IMR-90 (cell line): ENCODE results near the gene ZNRF3. TPM values are rescaled to one million over a fixed set of nuclear protein-coding genes. Genes with fewer than 3 reads are reported as not detected.

ENCODE experiments used
- ATAC-seq: fragments of 200-7000 bp; cut with Tn5 transposase; 2 replicates; pipeline ENCODE4 v1.9.1; 2020; ENCODE audit warnings: low read depth, mild to moderate bottlenecking, moderate library complexity
- BruUV-seq: library from RNA; stranded (reverse); fragments of 400-500 nt; replicated peaks from 2 replicates; lab custom pipeline; 2021; lab: Mats Ljungman, UMichigan
- CTCF ChIA-PET: fragments of 300-600 bp; formaldehyde crosslinking; extraction: SDS; loops from one replicate; lab custom pipeline; 2021; ENCODE audit warnings: antibody characterized with exemption; lab: Yijun Ruan, JAX
- POLR2A ChIA-PET: fragments of 300-600 bp; sonication (Branson Sonifier 250); formaldehyde crosslinking; loops from one replicate; lab custom pipeline; 2022; ENCODE audit warnings: antibody characterized with exemption; ENCODE audit not compliant: unreplicated experiment; lab: Charles Lee
- DNase-seq: peaks from one replicate; pipeline ENCODE4 v3.0.0; 2013
- H2AFZ ChIP-seq: replicated peaks from 2 replicates; pipeline ENCODE3; 2013; ENCODE audit warnings: low read length, mild to moderate bottlenecking; ENCODE audit not compliant: poor library complexity
- H2AK5ac ChIP-seq: 2 replicates; pipeline ENCODE4 v1.6.1; 2013; ENCODE audit warnings: low read depth, low read length, inconsistent platforms
- H2AK9ac ChIP-seq: replicated peaks from 2 replicates; pipeline ENCODE3; 2013; ENCODE audit warnings: mild to moderate bottlenecking, low read depth, low read length, moderate library complexity; ENCODE audit not compliant: poor library complexity
- H2BK120ac ChIP-seq: 2 replicates; pipeline ENCODE4 v1.6.1; 2013; ENCODE audit warnings: low read depth, low read length, inconsistent platforms
- H2BK15ac ChIP-seq: 3 replicates; pipeline ENCODE4 v1.6.1; 2013; ENCODE audit warnings: low read depth, low read length, inconsistent platforms
- H2BK20ac ChIP-seq: 2 replicates; pipeline ENCODE4 v1.6.1; 2013; ENCODE audit warnings: low read depth, mild to moderate bottlenecking, inconsistent platforms, low read length, moderate library complexity
- H2BK5ac ChIP-seq: 2 replicates; pipeline ENCODE4 v1.6.1; 2013; ENCODE audit warnings: mild to moderate bottlenecking, low read depth, low read length, inconsistent platforms; ENCODE audit not compliant: poor library complexity, severe bottlenecking
- H3K14ac ChIP-seq: replicated peaks from 2 replicates; pipeline ENCODE4 v1.6.1; 2013; ENCODE audit warnings: low read depth, low read length, inconsistent platforms
- H3K18ac ChIP-seq: 2 replicates; pipeline ENCODE4 v1.6.1; 2013; ENCODE audit warnings: low read depth, low read length, control low read depth
- H3K23ac ChIP-seq: 2 replicates; pipeline ENCODE4 v1.6.1; 2013; ENCODE audit warnings: low read depth, low read length, inconsistent platforms
- H3K27ac ChIP-seq: 2 replicates; pipeline ENCODE4 v1.5.1; 2013; ENCODE audit warnings: mild to moderate bottlenecking, control low read depth, low read length; ENCODE audit not compliant: insufficient read depth
- H3K27me3 ChIP-seq: 2 replicates; pipeline ENCODE4 v1.6.1; 2013; ENCODE audit warnings: low read length; ENCODE audit not compliant: control insufficient read depth, insufficient read depth
- H3K36me3 ChIP-seq: 2 replicates; pipeline ENCODE4 v1.6.1; 2013; ENCODE audit warnings: low read length, mixed read lengths; ENCODE audit not compliant: control insufficient read depth, insufficient read depth
- H3K4ac ChIP-seq: 2 replicates; pipeline ENCODE4 v1.6.1; 2013; ENCODE audit warnings: low read depth, low read length, inconsistent platforms
- H3K4me1 ChIP-seq: 2 replicates; pipeline ENCODE4 v1.6.1; 2013; ENCODE audit warnings: low read length, mixed read lengths; ENCODE audit not compliant: control insufficient read depth, insufficient read depth
- H3K4me2 ChIP-seq: 2 replicates; pipeline ENCODE4 v1.6.1; 2013; ENCODE audit warnings: low read depth, mild to moderate bottlenecking, control low read depth, low read length, moderate library complexity
- H3K4me3 ChIP-seq: 2 replicates; pipeline ENCODE4 v1.5.1; 2013; ENCODE audit warnings: low read depth, mild to moderate bottlenecking, control low read depth, low read length, moderate library complexity; ENCODE audit not compliant: insufficient read depth
- H3K56ac ChIP-seq: 2 replicates; pipeline ENCODE4 v1.6.1; 2013; ENCODE audit warnings: low read length, inconsistent platforms; ENCODE audit not compliant: insufficient read depth; ENCODE audit errors: extremely low read depth
- H3K79me1 ChIP-seq, 2 experiments: 2 replicates each; pipeline ENCODE4 v1.6.1; 2013; ENCODE audit warnings: low read length in 2 of 2, inconsistent platforms in 1 of 2, low read depth in 1 of 2
- H3K9ac ChIP-seq: 2 replicates; pipeline ENCODE4 v1.6.1; 2013; ENCODE audit warnings: low read depth, low read length, control low read depth
- H3K9me1 ChIP-seq: 2 replicates; pipeline ENCODE4 v1.6.1; 2013; ENCODE audit warnings: low read length, inconsistent platforms; ENCODE audit not compliant: insufficient read depth
- H3K9me3 ChIP-seq: 2 replicates; pipeline ENCODE4 v1.6.1; 2013; ENCODE audit warnings: low read length; ENCODE audit not compliant: control insufficient read depth, insufficient read depth
- H4K20me1 ChIP-seq: 2 replicates; pipeline ENCODE4 v1.6.1; 2013; ENCODE audit warnings: low read length, inconsistent platforms; ENCODE audit not compliant: insufficient read depth
- H4K5ac ChIP-seq: 2 replicates; pipeline ENCODE4 v1.6.1; 2013; ENCODE audit warnings: mild to moderate bottlenecking, low read depth, low read length, control low read depth
- H4K8ac ChIP-seq, 2 experiments: 2 replicates each; pipeline ENCODE4 v1.6.1; 2013; ENCODE audit warnings: low read depth in 2 of 2, low read length in 2 of 2, control low read depth in 1 of 2, inconsistent platforms in 1 of 2
- H4K91ac ChIP-seq: 2 replicates; pipeline ENCODE4 v1.6.1; 2013; ENCODE audit warnings: low read depth, low read length, inconsistent platforms; ENCODE audit not compliant: insufficient read depth
- BHLHE40 ChIP-seq: fragments of 150-350 bp; IDR thresholded peaks from 2 replicates; pipeline ENCODE4 v1.6.1; 2016; ENCODE audit warnings: mild to moderate bottlenecking, low read depth, low read length
- CEBPB ChIP-seq: IDR thresholded peaks from 2 replicates; pipeline ENCODE4 v1.6.1; 2012; ENCODE audit warnings: low read depth, low read length, improper control_type of control experiment
- CHD1 ChIP-seq: IDR thresholded peaks from 2 replicates; pipeline ENCODE4 v1.6.1; 2012; ENCODE audit warnings: low read depth, low read length, improper control_type of control experiment
- ELK1 ChIP-seq: fragments of 150-350 bp; IDR thresholded peaks from 2 replicates; pipeline ENCODE4 v1.6.1; 2016; ENCODE audit warnings: low read depth, mild to moderate bottlenecking, low read length, moderate library complexity, borderline replicate concordance
- FOS ChIP-seq: fragments of 150-350 bp; IDR thresholded peaks from 2 replicates; pipeline ENCODE4 v1.6.1; 2016; ENCODE audit warnings: low read depth, low read length
- MAFK ChIP-seq: IDR thresholded peaks from 2 replicates; pipeline ENCODE4 v1.6.1; 2012; ENCODE audit warnings: low read depth, low read length, improper control_type of control experiment
- MAZ ChIP-seq: IDR thresholded peaks from 2 replicates; pipeline ENCODE4 v1.6.1; 2012; ENCODE audit warnings: low read depth, mild to moderate bottlenecking, low read length, improper control_type of control experiment, moderate library complexity, borderline replicate concordance
- MXI1 ChIP-seq: IDR thresholded peaks from 2 replicates; pipeline ENCODE4 v1.6.1; 2012; ENCODE audit warnings: low read depth, mild to moderate bottlenecking, low read length, moderate library complexity, borderline replicate concordance
- NFE2L2 ChIP-seq: fragments of 150-350 bp; IDR thresholded peaks from 2 replicates; pipeline ENCODE4 v1.6.1; 2016; ENCODE audit warnings: low read depth, mild to moderate bottlenecking, low read length
- POLR2A ChIP-seq: IDR thresholded peaks from 2 replicates; pipeline ENCODE4 v1.6.1; 2012; ENCODE audit warnings: mild to moderate bottlenecking, low read depth, low read length
- RAD21 ChIP-seq: IDR thresholded peaks from 2 replicates; pipeline ENCODE4 v1.6.1; 2012; ENCODE audit warnings: low read length, improper control_type of control experiment
- RCOR1 ChIP-seq: IDR thresholded peaks from 2 replicates; pipeline ENCODE4 v1.6.1; 2012; ENCODE audit warnings: mild to moderate bottlenecking, low read length, improper control_type of control experiment; ENCODE audit not compliant: insufficient replicate concordance
- RFX5 ChIP-seq: IDR thresholded peaks from 2 replicates; pipeline ENCODE4 v1.8.0; 2012; ENCODE audit warnings: low read depth, mild to moderate bottlenecking, low read length, moderate library complexity
- SMC3 ChIP-seq: fragments of 150-350 bp; IDR thresholded peaks from 2 replicates; pipeline ENCODE4 v1.6.1; 2016; ENCODE audit warnings: low read depth, mild to moderate bottlenecking, antibody characterized with exemption, low read length, moderate library complexity
- USF2 ChIP-seq: fragments of 150-350 bp; IDR thresholded peaks from 2 replicates; pipeline ENCODE4 v1.6.1; 2017; ENCODE audit warnings: mild to moderate bottlenecking, antibody characterized with exemption, low read length, low read depth
- WGBS, 2 experiments: methylation state at CpG; one replicate each; pipeline versions ENCODE4 v1.1.5 to v1.1.7; 2013; ENCODE audit warnings: missing lambda C conversion rate in 2 of 2; ENCODE audit not compliant: insufficient read length in 1 of 2; ENCODE audit errors: extremely low coverage in 2 of 2; 5-methylcytosine and 5-hydroxymethylcytosine counted together
- dilution Hi-C: fragments of 300-500 bp; cut with HindIII; formaldehyde crosslinking; loops from one replicate; pipeline ENCODE4 v1.14.3; 2018; ENCODE audit warnings: low sequenced_read_pairs; ENCODE audit not compliant: unreplicated experiment
- in situ Hi-C: fragments of 300-500 bp; cut with MboI; formaldehyde crosslinking; loops from 3 replicates; pipeline ENCODE4 v1.14.3; 2019; ENCODE audit warnings: low sequenced_read_pairs, inconsistent platforms, mixed read lengths
- intact Hi-C: fragments of 100-400 bp; cut with micrococcal nuclease; formaldehyde crosslinking; loops from 2 replicates; pipeline ENCODE4 v1.10.0; 2022
- polyA plus RNA-seq, 3 experiments: library from polyadenylated mRNA; depleted of rRNA; stranded (reverse); fragments of >200 nt; gene quantifications; 2 replicates each; pipeline ENCODE4 v1.2.3, GENCODE V29; 2012; ENCODE audit warnings: low replicate concordance in 1 of 3
- total RNA-seq: library from RNA; depleted of rRNA; stranded (reverse); fragments of >200 nt; gene quantifications from 2 replicates; pipeline ENCODE4 v1.2.3, GENCODE V29; 2012
- TF ChIP-seq, protein P1 (sequence below): conservative IDR thresholded peaks from 2 replicates; pipeline ENCODE4 v1.5.1; 2012; ENCODE audit warnings: mild to moderate bottlenecking, low read depth, low read length, improper control_type of control experiment

The ZNRF3 gene
- total and polyA plus RNA-seq, 2 of the 4 experiments (the other 2 are of a cell fraction): 1.4 to 2.4 TPM

- H3K36me3 ChIP-seq: no peaks in the 10 kb centered on the region
- H3K27me3 ChIP-seq: no peaks in the 10 kb centered on the region
- H3K9me3 ChIP-seq: no peaks in the 10 kb centered on the region
- H2BK15ac ChIP-seq: no peak overlapping the region
- H3K9ac ChIP-seq: no peak overlapping the region
- no peak overlapping the region for H2AK9ac ChIP-seq
- H3K4me2 ChIP-seq: no peak overlapping the region
- ATAC-seq: no peak
- intact Hi-C loops: no loop called here
- no CpG with 5 or more reads among the region's 3 CpGs for WGBS, 2 experiments
- H2BK20ac ChIP-seq: no peak overlapping the region
- peaks cover 6 to 8% of the 10 kb centered on the region in 2 experiments; a peak in 1 of 4 replicates for H3K79me1 ChIP-seq
- no peak overlapping the region for H2AK5ac ChIP-seq
- no peak overlapping the region for H3K4me3 ChIP-seq
- no peak overlapping the region for H3K18ac ChIP-seq
- in situ Hi-C loops: no loop called here
- dilution Hi-C loops: no loop called here
- no TSS peak for BruUV-seq
- no peak overlapping the region for H2AFZ ChIP-seq
- H4K8ac ChIP-seq: no peak overlapping the region
- H3K27ac ChIP-seq: no peak overlapping the region
- no peak overlapping the region for H2BK120ac ChIP-seq
- H3K23ac ChIP-seq: no peak overlapping the region
- H3K4ac ChIP-seq: no peak overlapping the region
- peaks cover 9% of the 10 kb centered on the region for H3K9me1 ChIP-seq
- no peak overlapping the region for H3K14ac ChIP-seq
- TF ChIP-seq POLR2A (no peak), CHD1 (no peak), MAFK (no peak), RCOR1 (no peak), BHLHE40 (no peak), RAD21 (no peak), MXI1 (no peak), MAZ (no peak), FOS (no peak), RFX5 (no peak), ELK1 (no peak), NFE2L2 (no peak), USF2 (no peak), SMC3 (no peak), CEBPB (no peak)
- TF ChIP-seq, protein P1, sequence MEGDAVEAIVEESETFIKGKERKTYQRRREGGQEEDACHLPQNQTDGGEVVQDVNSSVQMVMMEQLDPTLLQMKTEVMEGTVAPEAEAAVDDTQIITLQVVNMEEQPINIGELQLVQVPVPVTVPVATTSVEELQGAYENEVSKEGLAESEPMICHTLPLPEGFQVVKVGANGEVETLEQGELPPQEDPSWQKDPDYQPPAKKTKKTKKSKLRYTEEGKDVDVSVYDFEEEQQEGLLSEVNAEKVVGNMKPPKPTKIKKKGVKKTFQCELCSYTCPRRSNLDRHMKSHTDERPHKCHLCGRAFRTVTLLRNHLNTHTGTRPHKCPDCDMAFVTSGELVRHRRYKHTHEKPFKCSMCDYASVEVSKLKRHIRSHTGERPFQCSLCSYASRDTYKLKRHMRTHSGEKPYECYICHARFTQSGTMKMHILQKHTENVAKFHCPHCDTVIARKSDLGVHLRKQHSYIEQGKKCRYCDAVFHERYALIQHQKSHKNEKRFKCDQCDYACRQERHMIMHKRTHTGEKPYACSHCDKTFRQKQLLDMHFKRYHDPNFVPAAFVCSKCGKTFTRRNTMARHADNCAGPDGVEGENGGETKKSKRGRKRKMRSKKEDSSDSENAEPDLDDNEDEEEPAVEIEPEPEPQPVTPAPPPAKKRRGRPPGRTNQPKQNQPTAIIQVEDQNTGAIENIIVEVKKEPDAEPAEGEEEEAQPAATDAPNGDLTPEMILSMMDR: no peak
- H4K91ac ChIP-seq: no peak overlapping the region
- no peak overlapping the region for H3K56ac ChIP-seq
- H4K20me1 ChIP-seq: no peaks in the 10 kb centered on the region
- H4K5ac ChIP-seq: no peak overlapping the region
- no peak for DNase-seq
- H3K4me1 ChIP-seq: peaks cover 5% of the 10 kb centered on the region
- CTCF ChIA-PET: no interaction called here
- no peak overlapping the region for H2BK5ac ChIP-seq
- POLR2A ChIA-PET: no interaction called here
Measured at GRCh38 chr22:29026579-29026978, 143.2 kb downstream of the ZNRF3 start.
